Sigmoid colon (tissue), 7 donors: ENCODE results near the gene DNAI1. TPM values are rescaled to one million over a fixed set of nuclear protein-coding genes. Genes with fewer than 3 reads are reported as not detected.

Experiments used
- DNase-seq: peaks from one replicate; pipeline ENCODE4 v3.0.0-alpha.2; 2019
- H3K27ac ChIP-seq, 4 donors: fragments of 200-600 bp; sonication (generic); one replicate each; pipeline ENCODE4 v1.5.1; 2016 to 2019; ENCODE audit warnings: mild to moderate bottlenecking in 1 of 4
- H3K27me3 ChIP-seq, 3 donors: fragments of 200-600 bp; sonication (generic); one replicate each; pipeline ENCODE4 v1.5.1; 2019; ENCODE audit warnings: mild to moderate bottlenecking in 1 of 3
- H3K36me3 ChIP-seq, 4 donors: fragments of 200-600 bp; sonication (generic); one replicate each; pipeline ENCODE4 v1.5.1; 2016 to 2019
- H3K4me1 ChIP-seq, 4 donors: fragments of 200-600 bp; sonication (generic); one replicate each; pipeline ENCODE4 v1.5.1; 2017 to 2019
- H3K4me3 ChIP-seq, 4 donors: fragments of 200-600 bp; sonication (generic); one replicate each; pipeline ENCODE4 v1.5.1; 2017 to 2019; ENCODE audit warnings: mild to moderate bottlenecking in 2 of 4, moderate library complexity in 1 of 4
- H3K9me3 ChIP-seq, 4 donors: fragments of 200-600 bp in 3 of 4; sonication (generic) in 3 of 4; one replicate each; pipeline versions ENCODE4 v1.5.1 to v1.6.1; 2013 to 2019
- CTCF ChIP-seq, 4 experiments: fragments of 450-650 bp in 3 of 4; fragments of 200-600 bp in 1 of 4; IDR thresholded peaks; one replicate each; pipeline ENCODE4 v1.5.1; 2016 to 2019; ENCODE audit warnings: antibody characterized with exemption in 4 of 4, mild to moderate bottlenecking in 3 of 4, moderate library complexity in 2 of 4
- EP300 ChIP-seq, 4 donors: sonication (generic); formaldehyde crosslinking; IDR thresholded peaks; one replicate each; pipeline ENCODE4 v1.6.1; 2017; ENCODE audit warnings: antibody characterized with exemption in 4 of 4
- POLR2A ChIP-seq, 2 donors: fragments of 450-650 bp; IDR thresholded peaks; one replicate each; pipeline ENCODE4 v1.6.1; 2016; ENCODE audit warnings: antibody characterized with exemption in 2 of 2, mild to moderate bottlenecking in 2 of 2, moderate library complexity in 2 of 2
- POLR2AphosphoS5 ChIP-seq, 4 donors: sonication (generic); formaldehyde crosslinking; IDR thresholded peaks; one replicate each; pipeline ENCODE4 v1.6.1; 2017; ENCODE audit warnings: antibody characterized with exemption in 4 of 4
- WGBS, 2 donors: extraction: QIAGEN DNeasy Blood & Tissue Kit; methylation state at CpG; one replicate each; pipeline ENCODE4 v1.1.7; 2013; 5-methylcytosine and 5-hydroxymethylcytosine counted together
- intact Hi-C: fragments of 100-400 bp; cut with DNase I; formaldehyde crosslinking; loops from one replicate; pipeline ENCODE4 v1.15.1; 2023
- polyA plus RNA-seq, 3 donors: library from polyadenylated mRNA; stranded (reverse); fragments of 200-250 nt; gene quantifications; one replicate each; pipeline ENCODE4 v1.2.3, GENCODE V29; 2013
- total RNA-seq, 4 donors: library from RNA; depleted of rRNA; stranded (reverse); fragments of >200 nt; gene quantifications; one replicate each; pipeline ENCODE4 v1.1.0, GENCODE V29; 2016
- donor health status: healthy with polysubstance abuse.
- donor health status: Bipolar disorder and iron deficiency.
- donor health status: healthy.

Gene DNAI1
- total and polyA plus RNA-seq, 7 donors, result under 0.01 to 0.01 TPM; not detected in 5

GRCh38 chr9:34417734-34418133 is 40.9 kb upstream of the DNAI1 start:
- Histone ChIP-seq H3K27ac (no peak overlapping the region), H3K4me3 (no peak overlapping the region), H3K4me1 (no peaks in the 10 kb centered on the region), H3K36me3 (no peaks in the 10 kb centered on the region), H3K27me3 (no peaks in the 10 kb centered on the region), H3K9me3 (no peaks in the 10 kb centered on the region)
- intact Hi-C loops, result no loop called here
- TF ChIP-seq POLR2AphosphoS5 (IDR thresholded peaks at IDR 0.05) (no peak), EP300 (IDR thresholded peaks at IDR 0.05) (no peak), POLR2A (IDR thresholded peaks at IDR 0.05) (no peak), CTCF (IDR thresholded peaks at IDR 0.05) (no peak)
- 97 to 98% methylated on average over 3 of the region's 3 CpGs for WGBS, 2 donors
- DNase-seq, result no peak

DNA sequence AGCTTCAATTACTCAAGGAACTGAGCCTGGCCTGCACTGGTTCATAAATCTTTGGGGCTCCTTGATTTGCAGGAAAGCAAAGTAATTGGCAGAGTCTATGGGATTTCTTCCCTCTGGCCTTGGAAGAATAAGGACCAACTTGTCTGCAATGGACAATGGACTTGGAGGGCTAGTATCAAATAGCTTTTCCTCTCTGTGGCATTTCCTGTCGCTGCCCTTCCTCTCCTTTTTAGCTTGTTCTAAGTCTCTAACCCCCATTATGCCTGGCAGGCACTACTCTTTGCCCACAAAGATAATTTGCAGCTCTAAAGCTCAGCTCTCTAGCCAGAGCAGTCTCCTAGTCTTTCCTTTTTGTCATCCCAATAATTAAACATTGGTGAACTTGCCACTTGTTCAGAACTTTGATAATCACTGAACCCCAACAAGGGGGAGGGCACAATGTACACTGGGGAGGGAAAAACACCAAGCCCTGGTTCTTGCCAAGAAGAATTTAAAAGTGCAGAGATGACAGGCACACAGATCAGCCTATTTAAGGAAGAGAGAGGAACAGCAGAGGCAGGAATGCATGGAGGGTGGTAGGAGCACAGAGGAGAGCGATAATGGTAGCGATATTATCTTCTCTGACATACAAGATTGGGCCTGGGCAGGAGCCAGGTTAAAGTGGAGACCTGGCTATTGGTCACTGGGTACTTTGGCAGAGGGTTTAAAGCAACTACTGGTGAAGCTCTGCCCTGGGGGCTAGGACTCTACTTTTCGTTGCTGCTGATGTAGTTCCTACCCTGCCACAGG is 38.7 kb upstream of the DNAI1 start:
- no peak overlapping the region for H3K4me3 ChIP-seq
- H3K27me3 ChIP-seq, result no peaks in the 10 kb centered on the region
- intact Hi-C loops, result no loop called here
- no peaks in the 10 kb centered on the region for H3K4me1 ChIP-seq
- 82 to 94% methylated on average over 4 of the region's 4 CpGs for WGBS, 2 donors
- H3K9me3 ChIP-seq, result no peaks in the 10 kb centered on the region
- no peak for DNase-seq
- H3K36me3 ChIP-seq, result no peaks in the 10 kb centered on the region
- TF ChIP-seq POLR2AphosphoS5 (IDR thresholded peaks at IDR 0.05), result no peak
- no peak for TF ChIP-seq CTCF (IDR thresholded peaks at IDR 0.05)
- TF ChIP-seq POLR2A (IDR thresholded peaks at IDR 0.05), result no peak
- no peak for TF ChIP-seq EP300 (IDR thresholded peaks at IDR 0.05)
- no peak overlapping the region for H3K27ac ChIP-seq

GRCh38 chr9:34426347-34427074 is 32.1 kb upstream of the DNAI1 start:
- WGBS, 2 donors, result 90 to 97% methylated on average over 5 of the region's 5 CpGs
- intact Hi-C loops, result no loop called here
- DNase-seq, result no peak
- Histone ChIP-seq H3K9me3 (no peaks in the 10 kb centered on the region), H3K36me3 (no peaks in the 10 kb centered on the region), H3K4me3 (no peak overlapping the region), H3K27me3 (no peaks in the 10 kb centered on the region), H3K4me1 (peaks cover 0 to 23% (median 10%) of the 10 kb centered on the region in 4 donors), H3K27ac (no peak overlapping the region)
- TF ChIP-seq CTCF (IDR thresholded peaks at IDR 0.05), result no peak
- TF ChIP-seq EP300 (IDR thresholded peaks at IDR 0.05), result no peak
- TF ChIP-seq POLR2AphosphoS5 (IDR thresholded peaks at IDR 0.05), result no peak
- TF ChIP-seq POLR2A (IDR thresholded peaks at IDR 0.05), result no peak

DNA sequence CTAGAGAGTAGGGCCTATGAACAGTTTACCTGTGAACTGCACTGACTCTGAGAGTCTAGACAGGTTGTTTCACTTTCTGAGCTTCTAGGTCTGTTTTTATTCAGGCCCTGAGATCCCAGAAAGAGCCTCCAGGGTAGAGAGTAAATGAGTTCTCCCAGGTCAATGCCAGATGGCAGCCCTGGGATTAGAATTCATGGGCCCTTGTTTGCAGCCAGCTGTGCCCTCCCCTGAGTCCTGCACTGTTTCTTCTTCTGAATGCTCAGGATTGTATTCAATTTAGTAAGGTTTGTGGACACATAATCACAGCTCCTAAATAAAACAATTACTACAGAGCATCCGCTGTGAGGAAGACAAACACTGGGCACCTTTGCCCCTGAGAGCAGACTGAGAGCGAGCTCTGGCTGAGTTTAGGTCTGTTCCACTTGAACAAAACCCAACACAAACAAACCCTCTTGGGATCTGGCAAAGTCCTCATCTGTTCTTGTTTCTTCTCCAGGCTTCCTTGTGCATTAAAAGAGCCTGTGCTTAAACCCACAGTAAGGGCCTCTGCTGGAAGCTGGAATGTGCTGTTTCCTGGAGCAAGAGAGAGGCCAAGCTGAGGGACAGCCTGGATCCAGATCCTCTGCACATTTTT is 30.2 kb upstream of the DNAI1 start:
- H3K36me3 ChIP-seq, result no peaks in the 10 kb centered on the region
- intact Hi-C loops, result no loop called here
- no peaks in the 10 kb centered on the region for H3K9me3 ChIP-seq
- no peak for TF ChIP-seq EP300 (IDR thresholded peaks at IDR 0.05)
- no peak for TF ChIP-seq POLR2A (IDR thresholded peaks at IDR 0.05)
- no peak for TF ChIP-seq CTCF (IDR thresholded peaks at IDR 0.05)
- no peak for TF ChIP-seq POLR2AphosphoS5 (IDR thresholded peaks at IDR 0.05)
- 25 to 58% methylated on average over 2 of the region's 2 CpGs for WGBS, 2 donors
- peaks cover 0 to 27% (median 11%) of the 10 kb centered on the region in 4 donors for H3K4me1 ChIP-seq
- H3K27me3 ChIP-seq, result no peaks in the 10 kb centered on the region
- no peak for DNase-seq
- H3K4me3 ChIP-seq, result no peak overlapping the region
- H3K27ac ChIP-seq, result no peak overlapping the region
